AG04450 (cell line): Measurements from ENCODE around the gene TMEM156. TPM values are rescaled to one million over a fixed set of nuclear protein-coding genes. Genes with fewer than 3 reads are reported as not detected.

Experiments used
- CTCF ChIA-PET: fragments of 300-600, 350-600 bp; formaldehyde crosslinking; extraction: SDS; loops from one replicate; lab custom pipeline; 2022; ENCODE audit warnings: antibody characterized with exemption, inconsistent platforms; lab: Charles Lee
- POLR2A ChIA-PET: fragments of 350-600 bp; formaldehyde crosslinking; extraction: SDS; loops from one replicate; lab custom pipeline; 2021; ENCODE audit warnings: antibody characterized with exemption, inconsistent platforms; lab: Yijun Ruan, JAX
- DNase-seq: peaks from one replicate; pipeline ENCODE4 v3.0.0-alpha.2; 2011; ENCODE audit warnings: low read depth, low spot score
- H3K27ac ChIP-seq: one replicate; pipeline ENCODE4 v1.5.1; 2012; ENCODE audit warnings: low read depth, low read length, control low read depth
- H3K27me3 ChIP-seq: one replicate; pipeline ENCODE4 v1.6.0; 2012; ENCODE audit warnings: low read length; ENCODE audit not compliant: control insufficient read depth, insufficient read depth
- H3K4me3 ChIP-seq: 2 replicates; pipeline ENCODE4 v1.5.1; 2011; ENCODE audit warnings: mild to moderate bottlenecking, low read depth, low read length, control low read depth
- H3K9me3 ChIP-seq: 2 replicates; pipeline ENCODE4 v1.5.1; 2012; ENCODE audit warnings: low read length; ENCODE audit not compliant: control insufficient read depth, insufficient read depth
- polyA plus RNA-seq: library from polyadenylated mRNA; depleted of rRNA; stranded (reverse); fragments of >200 nt; gene quantifications from 2 replicates; pipeline ENCODE4 v1.2.3, GENCODE V29; 2011
- TF ChIP-seq, protein P1 (sequence below): IDR thresholded peaks from 2 replicates; pipeline ENCODE4 v1.5.1; 2011; ENCODE audit warnings: low read depth, low read length, control low read depth, inconsistent platforms

The TMEM156 gene
- polyA plus RNA-seq, 1 experiment, result 2.3 TPM

DNA sequence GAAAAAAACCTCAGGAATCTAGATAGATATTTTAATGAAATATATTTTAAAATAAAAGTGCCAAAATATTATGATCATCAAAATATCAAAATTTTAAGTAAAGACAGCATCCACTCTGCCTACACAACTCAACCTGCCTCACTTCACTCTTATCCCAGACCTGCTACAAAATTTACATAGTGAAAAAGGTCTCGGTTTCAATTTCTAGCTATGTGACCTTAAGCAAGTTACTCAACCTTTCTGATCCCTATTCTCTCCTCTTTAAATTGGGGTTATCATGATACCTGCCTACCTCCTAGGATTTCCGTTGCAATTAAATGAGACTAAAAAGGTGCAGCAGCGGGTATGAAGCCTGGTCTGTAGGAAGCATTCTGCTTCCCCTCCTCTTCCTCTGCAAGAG is 91.7 kb downstream of the TMEM156 start:
- POLR2A ChIA-PET, result interaction anchor here (1.2 kb wide), 1 partner anchor 104 kb away, joined by 8 read pairs; no protein-coding TSS in a partner anchor
- no peak for DNase-seq
- Histone ChIP-seq H3K9me3 (no peaks in the 10 kb centered on the region), H3K27me3 (no peaks in the 10 kb centered on the region), H3K4me3 (no peak overlapping the region), H3K27ac (no peak overlapping the region)
- CTCF ChIA-PET, result no interaction called here
- TF ChIP-seq, protein P1, sequence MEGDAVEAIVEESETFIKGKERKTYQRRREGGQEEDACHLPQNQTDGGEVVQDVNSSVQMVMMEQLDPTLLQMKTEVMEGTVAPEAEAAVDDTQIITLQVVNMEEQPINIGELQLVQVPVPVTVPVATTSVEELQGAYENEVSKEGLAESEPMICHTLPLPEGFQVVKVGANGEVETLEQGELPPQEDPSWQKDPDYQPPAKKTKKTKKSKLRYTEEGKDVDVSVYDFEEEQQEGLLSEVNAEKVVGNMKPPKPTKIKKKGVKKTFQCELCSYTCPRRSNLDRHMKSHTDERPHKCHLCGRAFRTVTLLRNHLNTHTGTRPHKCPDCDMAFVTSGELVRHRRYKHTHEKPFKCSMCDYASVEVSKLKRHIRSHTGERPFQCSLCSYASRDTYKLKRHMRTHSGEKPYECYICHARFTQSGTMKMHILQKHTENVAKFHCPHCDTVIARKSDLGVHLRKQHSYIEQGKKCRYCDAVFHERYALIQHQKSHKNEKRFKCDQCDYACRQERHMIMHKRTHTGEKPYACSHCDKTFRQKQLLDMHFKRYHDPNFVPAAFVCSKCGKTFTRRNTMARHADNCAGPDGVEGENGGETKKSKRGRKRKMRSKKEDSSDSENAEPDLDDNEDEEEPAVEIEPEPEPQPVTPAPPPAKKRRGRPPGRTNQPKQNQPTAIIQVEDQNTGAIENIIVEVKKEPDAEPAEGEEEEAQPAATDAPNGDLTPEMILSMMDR, result no peak

DNA sequence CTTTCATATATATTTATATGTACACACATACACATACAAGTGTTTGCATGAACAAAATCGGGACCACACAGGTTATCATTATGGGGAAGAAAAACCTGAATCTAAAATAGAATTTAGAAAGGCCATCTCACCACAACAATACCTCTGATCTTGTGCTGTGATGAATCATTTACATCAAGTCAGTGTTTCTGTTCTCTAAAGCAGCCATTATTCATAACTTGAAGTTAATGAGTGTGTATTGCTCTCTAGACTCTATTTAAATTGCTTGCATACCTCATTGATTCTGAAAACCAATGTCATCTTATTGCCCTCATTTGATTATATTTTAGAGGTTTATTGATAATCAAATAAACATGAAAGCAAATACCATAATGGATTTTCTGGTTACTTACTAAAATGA is 93.0 kb downstream of the TMEM156 start:
- no peak for DNase-seq
- CTCF ChIA-PET, result no interaction called here
- Histone ChIP-seq H3K27ac (no peak overlapping the region), H3K27me3 (no peaks in the 10 kb centered on the region), H3K9me3 (no peaks in the 10 kb centered on the region), H3K4me3 (no peak overlapping the region)
- POLR2A ChIA-PET, result interaction anchor here (0.7 kb wide), 1 partner anchor 42 kb away, joined by 8 read pairs; no protein-coding TSS in a partner anchor
- TF ChIP-seq, protein P1, result no peak

DNA sequence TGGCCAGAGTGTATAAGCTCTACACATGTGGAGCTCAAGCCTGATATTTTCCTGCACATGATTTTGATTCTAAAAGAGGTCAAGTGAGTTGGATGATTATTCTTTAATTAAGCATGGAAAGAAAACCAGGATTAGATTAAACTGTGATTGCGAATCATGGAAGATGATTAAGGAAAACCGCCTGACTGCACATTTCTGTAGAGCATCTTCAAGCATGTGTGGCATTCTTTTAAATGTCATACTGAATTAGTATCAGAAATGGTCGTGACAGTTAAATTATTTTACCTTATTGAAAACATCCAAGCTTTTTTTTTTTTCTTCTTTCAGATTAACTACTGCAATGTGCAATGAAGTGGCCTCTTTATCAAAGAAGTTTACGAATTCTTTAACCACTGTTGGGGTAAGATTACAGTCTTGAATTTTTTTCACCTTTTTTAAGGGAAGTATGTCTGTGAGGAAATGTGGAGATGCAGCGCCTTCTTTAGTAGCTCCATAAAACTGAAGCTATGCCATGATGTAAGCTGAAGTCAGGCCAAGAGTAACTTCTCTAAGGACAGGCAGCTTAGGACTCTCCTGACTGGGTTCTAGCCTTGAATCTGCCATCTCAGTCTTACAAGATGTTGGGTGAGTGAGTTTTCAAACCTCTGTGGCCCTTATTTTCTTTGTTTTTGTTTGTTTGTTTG is 96.7 kb downstream of the TMEM156 start:
- POLR2A ChIA-PET, result interaction anchor here (0.6 to 0.8 kb wide), 2 partner anchors 13 to 123 kb away, joined by 3 to 4 read pairs; no protein-coding TSS in a partner anchor

DNA sequence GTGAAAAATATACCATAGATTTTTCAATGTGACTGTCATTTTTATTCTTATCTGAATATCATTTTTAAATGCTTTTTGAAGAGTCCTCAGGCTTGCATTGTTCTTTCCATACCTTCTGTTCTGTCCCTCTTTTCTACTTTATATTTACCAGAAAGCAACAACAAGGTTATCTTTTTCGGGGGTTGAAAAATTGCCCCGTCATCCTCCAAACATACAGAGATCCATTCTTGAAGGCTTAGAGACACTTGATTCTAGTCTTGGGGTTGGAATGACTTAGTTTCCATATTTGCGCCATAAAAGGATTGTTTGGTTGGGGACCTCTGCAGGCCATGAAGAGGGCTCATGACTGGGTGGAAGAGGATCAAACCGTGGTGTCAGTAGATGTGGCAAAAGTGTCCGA is 101.1 kb downstream of the TMEM156 start:
- no peaks in the 10 kb centered on the region for H3K9me3 ChIP-seq
- H3K27ac ChIP-seq, result no peak overlapping the region
- POLR2A ChIA-PET, result no interaction called here
- DNase-seq, result no peak
- TF ChIP-seq, protein P1, result no peak
- CTCF ChIA-PET, result no interaction called here
- H3K27me3 ChIP-seq, result no peaks in the 10 kb centered on the region
- no peak overlapping the region for H3K4me3 ChIP-seq

More for the DNA sequence above, 96.7 kb downstream of the TMEM156 start:
- no peaks in the 10 kb centered on the region for H3K9me3 ChIP-seq
- H3K27me3 ChIP-seq, result no peaks in the 10 kb centered on the region
- H3K27ac ChIP-seq, result no peak overlapping the region
- no peak for DNase-seq
- TF ChIP-seq, protein P1, result no peak
- H3K4me3 ChIP-seq, result no peak overlapping the region
- CTCF ChIA-PET, result interaction anchor here (1.5 kb wide), 1 partner anchor 200 kb away, joined by 5 read pairs; no protein-coding TSS in a partner anchor

DNA sequence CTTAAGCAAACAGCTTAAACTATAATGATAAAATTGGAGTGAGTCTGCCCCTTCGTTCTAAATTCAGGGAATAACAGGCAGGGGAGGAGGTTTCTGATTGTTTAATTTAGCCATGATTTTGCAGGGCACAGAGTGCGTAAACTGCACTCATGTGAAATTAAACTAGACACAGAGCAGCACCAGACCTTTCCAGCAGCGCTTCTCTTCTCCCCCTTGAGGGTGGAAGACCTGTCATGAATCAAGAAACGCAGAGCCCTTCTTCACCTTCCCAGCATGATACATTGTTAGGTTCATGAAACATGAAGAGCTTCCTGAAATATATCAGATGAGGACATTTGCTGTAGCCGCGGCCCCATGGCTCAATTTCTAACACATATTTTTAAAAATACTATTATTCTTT is 101.5 kb downstream of the TMEM156 start:
- TF ChIP-seq, protein P1, result no peak
- ChIA-PET CTCF (no interaction called here), POLR2A (no interaction called here)
- no peak overlapping the region for H3K27ac ChIP-seq
- H3K4me3 ChIP-seq, result no peak overlapping the region
- no peaks in the 10 kb centered on the region for H3K27me3 ChIP-seq
- DNase-seq, result no peak
- no peaks in the 10 kb centered on the region for H3K9me3 ChIP-seq
